HepG2 (cell line): ENCODE results near the gene PTGR3. TPM values are rescaled to one million over a fixed set of nuclear protein-coding genes. Genes with fewer than 3 reads are reported as not detected.

Source experiments
- ATAC-seq: fragments of 200-7000 bp; cut with Tn5 transposase; 3 replicates; pipeline ENCODE4 v1.9.1; 2020; ENCODE audit warnings: mild to moderate bottlenecking, moderate library complexity
- BruUV-seq: library from RNA; stranded (reverse); fragments of 400-500 nt; replicated peaks from 2 replicates; lab custom pipeline; 2021; lab: Mats Ljungman, UMichigan
- CTCF ChIA-PET: fragments of 300-600 bp; formaldehyde crosslinking; extraction: SDS; loops from one replicate; lab custom pipeline; 2021; ENCODE audit warnings: low total read pairs, inconsistent platforms, low intra/inter-chr PET ratio; lab: Yijun Ruan, JAX
- POLR2A ChIA-PET: fragments of 350-600 bp; sonication (Branson Sonifier 250); formaldehyde crosslinking; loops from one replicate; lab custom pipeline; 2020; ENCODE audit warnings: antibody characterized with exemption, inconsistent platforms; lab: Yijun Ruan, JAX
- DNase-seq: peaks from one replicate; pipeline ENCODE4 v3.0.0-alpha.2; 2015; ENCODE audit warnings: low spot score
- FAIRE-seq: peaks from 3 replicates; lab custom pipeline; 2011; peaks lifted over from hg19 to GRCh38; lab: Jason Lieb, UNC
- H2AFZ ChIP-seq: one replicate; pipeline ENCODE4 v1.6.1; 2011; ENCODE audit warnings: low read length, inconsistent platforms
- H3K27ac ChIP-seq: fragments of 300-600 bp; 3 replicates; pipeline ENCODE4 v1.8.0; 2011; ENCODE audit warnings: mixed run types, mild to moderate bottlenecking, mixed read lengths, low read length, inconsistent platforms; ENCODE audit not compliant: insufficient read depth; ENCODE audit errors: extremely low read length
- H3K27me3 ChIP-seq, 2 experiments: fragments of 200-600 bp in 1 of 2; 2 replicates in 1 of 2; 3 replicates in 1 of 2; pipeline versions ENCODE4 v1.6.0 to v1.8.0; 2011; ENCODE audit warnings: low read length in 2 of 2, mild to moderate bottlenecking in 2 of 2, moderate library complexity in 2 of 2, inconsistent platforms in 1 of 2; ENCODE audit not compliant: insufficient read depth in 2 of 2, control insufficient read depth in 1 of 2
- H3K36me3 ChIP-seq, 2 experiments: fragments of 200-600 bp in 1 of 2; replicated peaks in 1 of 2; 2 replicates in 1 of 2; 3 replicates in 1 of 2; pipeline versions ENCODE4 v1.5.1 to v1.8.0; 2011; ENCODE audit warnings: low read length in 2 of 2, inconsistent platforms in 1 of 2; ENCODE audit not compliant: insufficient read depth in 2 of 2, control insufficient read depth in 1 of 2
- H3K4me1 ChIP-seq: 2 replicates; pipeline ENCODE4 v1.5.1; 2012; ENCODE audit warnings: low read length, inconsistent platforms; ENCODE audit not compliant: insufficient read depth
- H3K4me2 ChIP-seq: 2 replicates; pipeline ENCODE4 v1.6.0; 2011; ENCODE audit warnings: low read depth, low read length, inconsistent platforms
- H3K4me3 ChIP-seq, 3 experiments: fragments of 200-600 bp in 1 of 3; sonication (generic), shearing (Covaris generic) in 1 of 3; replicated peaks in 1 of 3; 2 replicates each; pipeline ENCODE4 v1.5.1; 2011 to 2016; ENCODE audit warnings: low read length in 3 of 3, inconsistent platforms in 2 of 3, low read depth in 2 of 3, mild to moderate bottlenecking in 2 of 3, control low read depth in 1 of 3, mixed read lengths in 1 of 3; ENCODE audit not compliant: insufficient read depth in 1 of 3
- H3K79me2 ChIP-seq: one replicate; pipeline ENCODE4 v1.6.1; 2011; ENCODE audit warnings: low read length, inconsistent platforms; ENCODE audit not compliant: insufficient read depth
- H3K9ac ChIP-seq: 2 replicates; pipeline ENCODE4 v1.6.0; 2011; ENCODE audit warnings: mild to moderate bottlenecking, low read depth, low read length, inconsistent platforms; ENCODE audit not compliant: insufficient read depth
- H3K9me3 ChIP-seq: 2 replicates; pipeline ENCODE4 v1.5.1; 2012; ENCODE audit warnings: mild to moderate bottlenecking, low read length
- H4K20me1 ChIP-seq: 2 replicates; pipeline ENCODE4 v1.6.0; 2011; ENCODE audit warnings: inconsistent platforms, mild to moderate bottlenecking, low read length, moderate library complexity; ENCODE audit not compliant: insufficient read depth
- CENPT ChIP-seq: sonication (generic); formaldehyde crosslinking; IDR thresholded peaks from 2 replicates; pipeline ENCODE4 v1.8.0; 2022; ENCODE audit warnings: low read depth, mild to moderate bottlenecking, moderate library complexity, missing genetic modification reagents
- NFATC3 ChIP-seq: sonication (generic); formaldehyde crosslinking; IDR thresholded peaks from 2 replicates; pipeline ENCODE4 v1.5.1; 2020; ENCODE audit warnings: mild to moderate bottlenecking, missing genetic modification reagents
- PAWR ChIP-seq: sonication (generic); formaldehyde crosslinking; IDR thresholded peaks from 2 replicates; pipeline ENCODE4 v1.4.0; 2020; ENCODE audit warnings: missing genetic modification reagents, mild to moderate bottlenecking, borderline replicate concordance
- STAT5B ChIP-seq: sonication (generic); formaldehyde crosslinking; IDR thresholded peaks from 2 replicates; pipeline ENCODE4 v1.4.0; 2020; ENCODE audit warnings: missing genetic modification reagents
- ZKSCAN1 ChIP-seq: fragments of 150-350 bp; IDR thresholded peaks from 2 replicates; pipeline ENCODE4 v1.6.1; 2014; ENCODE audit warnings: low read length
- ZNF3 ChIP-seq: IDR thresholded peaks from 2 replicates; pipeline ENCODE4 v1.7.0; 2017; ENCODE audit warnings: inconsistent platforms
- ZNF432 ChIP-seq: sonication (generic); formaldehyde crosslinking; IDR thresholded peaks from 2 replicates; pipeline ENCODE4 v1.5.0; 2020; ENCODE audit warnings: missing genetic modification reagents, mild to moderate bottlenecking, borderline replicate concordance
- ZNF572 ChIP-seq: sonication (generic); formaldehyde crosslinking; IDR thresholded peaks from 2 replicates; pipeline ENCODE4 v1.5.1; 2020; ENCODE audit warnings: mild to moderate bottlenecking, missing genetic modification reagents
- ZNF607 ChIP-seq: sonication (generic); formaldehyde crosslinking; IDR thresholded peaks from 2 replicates; pipeline ENCODE4 v1.5.1; 2020; ENCODE audit warnings: missing genetic modification reagents, mild to moderate bottlenecking, borderline replicate concordance
- WGBS: methylation state at CpG from one replicate; pipeline ENCODE4 v1.1.6; 2017; ENCODE audit warnings: low lambda C conversion rate; 5-methylcytosine and 5-hydroxymethylcytosine counted together
- in situ Hi-C: cut with HindIII; loops from 2 replicates; pipeline ENCODE4 v1.10.0; 2017; ENCODE audit warnings: low pct_unique_long_range_greater_than_20kb; ENCODE audit not compliant: extremely low pct_ligation_motif_present
- intact Hi-C: fragments of 100-400 bp; cut with micrococcal nuclease; formaldehyde crosslinking; loops from one replicate; pipeline ENCODE4 v1.10.0; 2022; ENCODE audit not compliant: unreplicated experiment
- polyA plus RNA-seq, 8 experiments: library from polyadenylated mRNA; depleted of rRNA in 3 of 8; stranded (reverse) in 7 of 8; unstranded in 1 of 8; fragments of >200 nt; fragmentation: Illumina TruSeq in 4 of 8; extraction: Trizol in 4 of 8; gene quantifications; 2 replicates each; pipeline versions ENCODE4 v1.2.1 to v1.2.3, GENCODE V29; 2011 to 2016; ENCODE audit warnings: low read depth in 4 of 8, missing spikeins in 1 of 8, mixed read lengths in 1 of 8; ENCODE audit not compliant: insufficient read depth in 1 of 8
- total RNA-seq, 5 experiments: library from RNA; depleted of rRNA; stranded (reverse); fragments of >200 nt; fragmentation: Illumina TruSeq; extraction: Trizol; gene quantifications; 2 replicates each; pipeline ENCODE4 v1.2.3, GENCODE V29; 2016; ENCODE audit warnings: low read depth in 1 of 5
- TF ChIP-seq, protein P1 (sequence below): sonication (generic); formaldehyde crosslinking; IDR thresholded peaks from 2 replicates; pipeline ENCODE4 v1.4.0; 2020; ENCODE audit warnings: missing genetic modification reagents, mild to moderate bottlenecking, borderline replicate concordance
- TF ChIP-seq, protein P2 (sequence below): sonication (generic); formaldehyde crosslinking; conservative IDR thresholded peaks from 2 replicates; pipeline ENCODE4 v1.4.0; 2020; ENCODE audit warnings: missing genetic modification reagents

The PTGR3 gene
- total and polyA plus RNA-seq, 2 of the 13 experiments (the other 11 are each of a cell fraction or from before 2014, with no cell fraction given): 11.5 to 25.3 TPM

DNA sequence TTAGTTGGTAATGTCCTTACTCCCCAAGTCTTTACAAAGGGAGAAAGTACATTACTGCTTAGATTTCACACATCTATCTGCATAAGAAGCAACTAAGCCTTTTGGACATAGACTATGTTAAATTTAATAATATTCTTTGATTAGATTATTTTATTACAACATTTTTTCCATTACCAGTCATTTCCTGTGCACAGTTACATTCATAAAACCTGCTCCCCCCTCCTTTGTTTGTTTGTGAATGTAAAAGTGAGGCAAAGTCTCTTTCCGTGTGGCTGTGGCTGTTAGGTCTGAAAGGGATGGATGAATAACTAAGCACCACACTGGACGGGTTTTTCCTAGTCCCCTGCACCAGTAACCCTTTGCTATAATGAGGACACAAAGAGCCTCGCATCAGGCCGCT is 9.6 kb downstream of the PTGR3 start:
- no peak overlapping the region for H3K9ac ChIP-seq
- POLR2A ChIA-PET: interaction anchor here (1.4 kb wide), 1 partner anchor 10 kb away, joined by 3 read pairs; no protein-coding TSS in a partner anchor
- no peak for ATAC-seq
- H3K4me2 ChIP-seq: no peak overlapping the region
- no peaks in the 10 kb centered on the region for H3K9me3 ChIP-seq
- CTCF ChIA-PET: no interaction called here
- peaks cover 19% of the 10 kb centered on the region for H3K79me2 ChIP-seq
- in situ Hi-C loops (no loop called here), intact Hi-C loops (no loop called here)
- H3K36me3 ChIP-seq: peaks cover 2 to 13% of the 10 kb centered on the region in 2 experiments; a peak in 4 of 5 replicates
- H3K4me3 ChIP-seq: no peak overlapping the region
- TF ChIP-seq ZNF572 (no peak), CENPT (CRISPR knock-in tag) (no peak), ZNF432 (CRISPR knock-in tag) (no peak), PAWR (CRISPR knock-in tag) (no peak), ZKSCAN1 (no peak), ZNF607 (CRISPR knock-in tag) (no peak), ZNF3 (CRISPR knock-in tag) (no peak), STAT5B (no peak), NFATC3 (CRISPR knock-in tag) (no peak)
- TF ChIP-seq, protein P1, sequence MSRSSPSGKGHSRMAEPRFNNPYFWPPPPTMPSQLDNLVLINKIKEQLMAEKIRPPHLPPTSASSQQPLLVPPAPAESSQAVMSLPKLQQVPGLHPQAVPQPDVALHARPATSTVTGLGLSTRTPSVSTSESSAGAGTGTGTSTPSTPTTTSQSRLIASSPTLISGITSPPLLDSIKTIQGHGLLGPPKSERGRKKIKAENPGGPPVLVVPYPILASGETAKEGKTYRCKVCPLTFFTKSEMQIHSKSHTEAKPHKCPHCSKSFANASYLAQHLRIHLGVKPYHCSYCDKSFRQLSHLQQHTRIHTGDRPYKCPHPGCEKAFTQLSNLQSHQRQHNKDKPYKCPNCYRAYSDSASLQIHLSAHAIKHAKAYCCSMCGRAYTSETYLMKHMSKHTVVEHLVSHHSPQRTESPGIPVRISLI: no peak
- TF ChIP-seq, protein P2, sequence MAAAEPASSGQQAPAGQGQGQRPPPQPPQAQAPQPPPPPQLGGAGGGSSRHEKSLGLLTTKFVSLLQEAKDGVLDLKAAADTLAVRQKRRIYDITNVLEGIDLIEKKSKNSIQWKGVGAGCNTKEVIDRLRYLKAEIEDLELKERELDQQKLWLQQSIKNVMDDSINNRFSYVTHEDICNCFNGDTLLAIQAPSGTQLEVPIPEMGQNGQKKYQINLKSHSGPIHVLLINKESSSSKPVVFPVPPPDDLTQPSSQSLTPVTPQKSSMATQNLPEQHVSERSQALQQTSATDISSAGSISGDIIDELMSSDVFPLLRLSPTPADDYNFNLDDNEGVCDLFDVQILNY: no peak
- BruUV-seq: no TSS peak
- H3K4me1 ChIP-seq: no peaks in the 10 kb centered on the region
- 98% methylated on average over 4 of the region's 4 CpGs for WGBS
- H2AFZ ChIP-seq: no peak overlapping the region
- no peak overlapping the region for H3K27ac ChIP-seq
- H4K20me1 ChIP-seq: no peaks in the 10 kb centered on the region
- no peak for DNase-seq
- no peak for FAIRE-seq
- H3K27me3 ChIP-seq: no peaks in the 10 kb centered on the region
